Middle frontal gyrus (tissue), 1 donor: Measurements from ENCODE around the gene LRG1.

ENCODE experiments used
- DNase-seq: peaks from one replicate; pipeline ENCODE4 v3.0.0-alpha.2; 2015; ENCODE audit warnings: low spot score; ENCODE audit errors: extremely low spot score

LRG1 gene

DNA sequence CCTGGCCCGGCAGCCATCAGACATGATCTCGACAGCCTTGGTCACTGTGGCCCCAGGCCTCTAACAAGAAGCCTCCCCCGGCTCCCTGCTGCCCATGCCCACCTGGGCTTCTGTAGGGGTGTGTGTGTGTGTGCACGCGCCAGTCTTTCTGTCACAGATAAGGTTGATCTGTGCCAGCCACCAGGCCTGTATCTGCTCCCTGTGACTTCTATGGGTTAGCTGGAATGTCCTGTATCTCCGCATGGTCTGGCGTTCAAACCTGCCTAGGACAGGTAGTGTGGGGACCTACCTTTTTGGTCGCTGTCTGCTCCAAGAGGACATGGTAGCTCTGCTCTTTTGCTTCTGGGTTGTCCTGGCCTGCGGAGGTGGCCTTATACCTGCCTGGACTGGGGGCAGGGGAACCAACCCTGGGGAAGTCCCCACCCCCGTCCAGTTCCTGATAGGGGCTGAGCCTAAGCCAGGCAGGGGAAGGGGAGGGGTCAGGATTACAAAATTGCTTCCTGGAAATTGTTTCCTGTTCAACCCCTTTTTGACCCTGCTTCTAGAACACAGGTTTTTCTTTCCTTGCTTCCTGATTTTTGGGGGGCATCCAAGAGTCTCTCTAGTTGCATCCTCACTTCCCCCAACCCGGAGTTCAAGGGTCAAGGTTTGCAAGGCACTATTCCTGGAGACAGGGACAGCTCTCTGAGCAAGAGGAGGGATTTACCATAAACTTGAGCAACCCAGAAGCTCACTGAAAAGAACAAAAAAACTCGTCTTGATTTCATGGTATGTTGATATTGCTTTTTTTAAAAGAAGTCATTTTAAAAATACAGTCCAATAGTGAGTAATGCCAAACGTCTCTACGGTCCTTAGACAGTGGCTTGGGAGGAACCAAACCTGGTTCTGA, at the start of gene LRG1:
LRG1 (minus strand) TSS at position 344 of the 889 bp plus-strand sequence; CDS start at position 321, 23 bp downstream.
- DNase-seq = no peak

DNA sequence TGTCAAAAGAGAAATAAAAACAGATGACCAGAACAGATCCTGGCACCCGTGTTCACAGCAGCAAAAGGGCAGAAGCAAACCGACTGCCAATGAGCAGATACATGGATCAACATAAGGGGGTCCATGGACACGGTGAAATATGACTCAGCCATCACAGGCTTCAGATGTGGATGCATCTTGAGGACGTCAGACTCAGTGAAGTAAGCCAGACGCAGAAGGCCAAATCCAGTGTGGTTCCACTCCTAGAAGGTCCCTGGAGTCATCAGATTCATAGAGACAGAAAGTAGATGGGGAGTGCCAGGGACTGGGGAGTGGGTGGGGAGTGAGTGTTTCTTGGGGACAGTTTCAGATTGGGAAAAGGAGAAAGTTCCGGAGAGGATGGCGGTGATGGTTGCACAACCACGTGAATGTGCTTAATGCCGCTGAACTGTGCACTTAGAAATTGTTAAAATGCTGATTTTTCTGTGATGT, 48.5 kb upstream of the LRG1 start:
- no peak for DNase-seq

DNA sequence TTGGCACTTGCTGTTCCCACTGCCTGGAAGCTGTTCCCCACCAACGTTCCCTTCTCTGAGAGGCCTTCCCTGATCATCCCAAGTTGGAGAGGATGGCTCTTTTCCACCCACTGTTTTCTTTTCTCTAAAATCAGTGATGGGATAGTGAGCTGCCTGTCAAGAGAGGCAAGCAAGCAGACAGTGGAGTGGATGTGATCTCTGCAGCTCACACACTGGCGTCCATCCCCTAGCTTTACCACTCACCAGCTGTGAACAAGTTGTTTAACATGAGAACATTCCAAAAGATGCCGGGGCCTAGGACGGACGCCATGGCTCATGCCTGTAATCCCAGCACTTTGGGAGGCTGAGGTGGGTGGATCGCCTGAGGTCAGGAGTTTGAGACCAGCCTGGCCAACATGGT, 47.7 kb upstream of the LRG1 start:
- DNase-seq = no peak

DNA sequence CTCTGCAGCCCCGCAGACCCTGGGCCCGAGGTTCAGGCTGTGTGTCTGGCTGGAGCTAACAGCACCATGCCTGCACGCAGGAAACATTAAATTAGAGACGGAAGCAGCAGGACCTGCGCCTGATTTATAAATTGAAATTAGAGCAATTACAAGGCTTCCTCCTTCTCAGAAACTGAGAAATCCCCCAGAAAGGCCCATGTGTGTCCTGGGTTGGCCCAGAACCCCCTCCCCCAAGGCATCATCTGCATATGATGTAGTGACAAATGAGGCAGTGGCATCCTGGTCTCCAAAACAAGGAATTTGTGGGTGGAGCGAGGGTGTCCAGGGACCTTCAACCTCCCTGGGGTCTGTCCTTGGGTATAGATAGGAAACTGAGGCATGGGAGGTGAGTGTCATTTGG, 46.9 kb upstream of the LRG1 start:
- no peak for DNase-seq

GRCh38 chr19:4586245-4586644, 46.4 kb upstream of the LRG1 start:
- DNase-seq = no peak

- no peak for DNase-seq
These were observed 45.7 kb upstream of the LRG1 start for GRCh38 chr19:4585556-4585955.

DNA sequence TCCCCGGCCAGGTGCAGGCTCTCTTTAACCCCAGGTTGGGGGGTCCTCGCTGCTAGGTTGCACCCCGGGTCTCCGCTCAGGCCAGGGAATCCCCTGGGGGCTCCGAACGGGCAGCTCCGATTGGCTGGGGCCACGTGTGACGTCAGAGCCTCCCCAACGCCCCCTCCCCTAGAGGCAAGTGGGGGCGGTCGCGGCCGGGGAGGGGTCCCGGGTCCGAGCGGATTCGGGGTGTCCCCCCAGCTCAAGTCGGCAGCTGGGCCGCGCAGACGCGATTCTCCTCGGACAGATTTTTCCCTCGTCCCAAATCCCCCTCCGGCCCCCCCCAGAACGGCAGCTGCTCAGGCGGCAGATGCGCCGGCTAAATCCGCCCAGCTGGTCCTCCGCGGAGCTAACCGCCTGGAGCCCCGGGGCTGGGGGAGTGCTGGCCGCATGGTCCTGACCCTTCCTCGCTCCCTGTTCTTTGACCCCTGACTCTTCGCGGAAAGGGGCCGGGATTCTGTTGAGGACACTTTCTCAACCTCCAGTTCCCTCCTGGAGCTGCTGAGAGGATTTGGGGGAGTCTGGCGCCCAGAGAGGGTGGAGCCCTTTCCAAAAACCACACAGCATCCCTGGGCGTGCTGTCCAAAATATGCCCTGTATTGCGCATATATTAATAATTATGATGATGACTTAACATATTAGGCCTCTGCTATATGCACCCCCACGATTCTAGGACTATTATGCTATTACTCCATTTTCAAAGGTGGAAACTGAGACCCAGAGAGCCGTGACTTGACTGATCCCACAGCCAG, 45.0 kb upstream of the LRG1 start:
- no peak for DNase-seq

GRCh38 chr19:4583961-4584669, 44.3 kb upstream of the LRG1 start:
- no peak for DNase-seq

GRCh38 chr19:4582980-4583842, 43.4 kb upstream of the LRG1 start:
- DNase-seq = no peak

DNA sequence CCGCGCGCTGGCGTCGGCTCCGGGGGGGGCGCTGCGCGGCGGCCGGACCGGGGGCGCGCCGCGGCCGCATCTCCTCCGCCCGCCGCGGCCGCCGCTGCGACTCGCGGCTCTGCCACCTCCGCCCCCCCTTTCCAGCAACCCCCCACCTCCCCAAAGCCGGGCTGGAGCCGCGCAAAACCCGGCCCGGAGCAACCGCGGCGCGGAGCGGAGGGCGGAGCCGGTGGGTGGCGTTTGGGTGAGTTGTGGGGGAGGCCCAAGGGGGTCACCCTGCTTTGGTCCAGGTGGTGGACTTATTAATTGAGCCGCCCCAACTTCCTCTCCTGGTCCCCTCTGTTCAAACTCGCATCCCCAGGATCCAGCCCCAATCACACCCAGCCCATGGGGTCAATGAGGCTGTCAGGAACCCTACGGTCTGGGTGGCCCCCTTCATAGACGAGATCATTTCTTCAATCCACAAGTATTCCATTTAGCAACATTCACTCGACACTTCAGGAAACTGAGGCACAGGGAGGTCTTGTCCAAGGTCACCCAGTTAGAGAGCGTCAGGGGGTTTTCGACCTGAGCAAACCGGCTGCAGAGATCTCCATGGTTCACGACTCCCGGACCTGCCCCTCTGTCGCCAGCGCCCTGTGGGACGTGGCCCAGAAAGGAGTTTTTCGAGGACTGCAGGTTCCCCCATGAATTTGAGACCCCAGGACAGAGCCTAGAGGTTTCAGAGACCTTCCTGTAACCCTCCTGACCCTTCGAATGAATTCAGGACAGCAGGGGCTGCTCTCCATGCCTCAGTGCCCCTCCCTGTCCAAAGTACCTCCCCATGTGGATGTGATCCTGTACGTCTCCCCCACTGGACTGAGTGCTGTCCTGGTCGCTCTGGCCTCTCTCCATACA, 42.1 kb upstream of the LRG1 start:
- DNase-seq = peak; percentile 24

DNA sequence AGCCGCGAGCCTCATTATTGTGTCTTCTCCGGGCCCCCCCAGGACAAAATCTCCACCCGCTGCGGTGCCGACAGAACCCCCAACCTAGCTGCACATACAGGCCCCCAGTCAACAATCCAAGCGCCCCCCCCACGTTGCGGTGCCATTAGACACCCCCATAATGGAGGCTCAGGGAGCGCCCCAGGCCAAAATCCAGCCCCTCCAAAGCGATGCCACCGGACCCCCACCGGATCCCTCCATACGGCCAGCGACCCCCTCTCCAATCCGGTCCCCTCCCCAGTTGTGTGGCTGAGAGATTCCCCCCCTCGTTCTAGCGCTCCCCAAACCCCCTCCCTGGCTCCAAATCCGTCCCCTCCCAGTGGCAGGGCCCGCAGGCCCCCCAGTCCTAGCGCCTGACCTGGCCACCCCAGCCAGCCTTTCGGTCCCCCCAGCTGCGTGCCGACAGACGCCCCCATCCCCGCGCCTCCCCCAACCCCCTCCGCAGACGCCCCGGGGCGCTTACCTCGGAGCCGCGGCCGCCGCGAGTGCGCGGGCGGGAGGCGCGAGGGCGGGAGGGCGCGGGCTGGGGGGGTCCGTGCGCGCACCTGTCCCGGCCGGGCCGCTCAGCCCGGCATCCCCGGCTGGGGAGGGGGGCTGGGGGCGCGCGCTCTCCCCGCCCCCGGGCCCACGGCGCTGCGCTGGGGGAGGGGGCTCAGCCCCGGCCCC, 41.3 kb upstream of the LRG1 start:
- no peak for DNase-seq

DNA sequence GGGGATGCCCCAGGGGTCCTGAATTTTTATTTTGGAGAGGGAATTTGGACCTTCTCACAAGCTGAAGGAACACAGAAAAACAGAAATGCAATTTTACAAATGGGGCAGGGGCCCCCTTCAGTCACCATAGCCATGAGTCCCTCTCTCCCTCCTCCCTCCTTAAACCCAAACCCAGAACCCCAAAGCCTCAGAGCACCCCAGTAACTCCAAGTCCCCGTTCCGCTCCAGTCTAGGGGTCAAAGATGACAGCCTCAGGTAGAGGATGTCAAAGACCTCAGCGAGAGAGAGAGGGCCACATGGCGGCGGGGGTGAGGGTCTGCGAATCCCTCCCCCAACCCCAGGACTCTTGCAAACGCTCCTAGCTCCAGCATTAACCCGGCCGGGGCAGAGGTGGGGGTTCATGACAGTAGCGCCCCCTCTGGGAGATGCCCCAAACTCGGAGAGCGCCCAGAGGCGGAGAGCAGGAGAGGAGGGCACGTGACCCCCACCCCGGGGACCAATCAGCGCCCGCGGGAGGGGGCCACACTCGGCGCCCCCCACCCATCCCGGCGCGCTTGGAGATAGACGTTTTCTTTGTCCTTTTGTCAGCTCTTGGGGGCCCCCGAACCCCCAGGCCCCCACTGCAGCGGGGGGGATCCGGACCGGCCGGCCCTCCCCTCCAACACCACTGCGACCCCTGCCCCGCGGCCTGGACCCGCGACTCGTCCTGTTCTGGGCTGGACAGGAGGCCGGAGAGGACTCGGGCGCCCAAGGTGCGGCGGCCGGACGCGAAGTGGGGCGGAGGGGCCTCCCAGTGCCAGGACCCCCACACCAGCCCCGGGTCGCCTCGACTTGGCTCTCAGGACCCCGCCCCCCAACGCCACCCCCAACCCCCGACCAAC, 40.4 kb upstream of the LRG1 start:
- no peak for DNase-seq

DNA sequence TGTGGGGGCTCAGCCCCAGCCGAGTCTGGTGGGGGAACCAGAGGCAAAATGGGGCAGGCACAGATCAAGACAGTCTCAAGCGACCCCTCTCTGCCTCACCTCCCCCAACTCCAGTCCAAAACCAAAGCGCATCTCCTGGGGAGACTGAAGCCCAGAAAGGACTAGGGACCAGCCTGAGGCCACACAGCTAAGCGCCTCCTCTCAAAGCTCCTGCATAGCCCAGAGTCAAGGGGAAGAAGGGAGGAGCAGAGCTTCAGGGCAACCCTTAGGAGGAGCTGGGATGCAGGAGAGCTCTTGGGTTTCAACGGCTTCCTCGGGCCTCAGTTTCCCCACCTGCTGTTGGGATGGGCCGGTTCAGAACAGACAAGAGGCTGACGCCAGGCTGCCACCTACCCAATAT, 39.6 kb upstream of the LRG1 start:
- DNase-seq = no peak

DNA sequence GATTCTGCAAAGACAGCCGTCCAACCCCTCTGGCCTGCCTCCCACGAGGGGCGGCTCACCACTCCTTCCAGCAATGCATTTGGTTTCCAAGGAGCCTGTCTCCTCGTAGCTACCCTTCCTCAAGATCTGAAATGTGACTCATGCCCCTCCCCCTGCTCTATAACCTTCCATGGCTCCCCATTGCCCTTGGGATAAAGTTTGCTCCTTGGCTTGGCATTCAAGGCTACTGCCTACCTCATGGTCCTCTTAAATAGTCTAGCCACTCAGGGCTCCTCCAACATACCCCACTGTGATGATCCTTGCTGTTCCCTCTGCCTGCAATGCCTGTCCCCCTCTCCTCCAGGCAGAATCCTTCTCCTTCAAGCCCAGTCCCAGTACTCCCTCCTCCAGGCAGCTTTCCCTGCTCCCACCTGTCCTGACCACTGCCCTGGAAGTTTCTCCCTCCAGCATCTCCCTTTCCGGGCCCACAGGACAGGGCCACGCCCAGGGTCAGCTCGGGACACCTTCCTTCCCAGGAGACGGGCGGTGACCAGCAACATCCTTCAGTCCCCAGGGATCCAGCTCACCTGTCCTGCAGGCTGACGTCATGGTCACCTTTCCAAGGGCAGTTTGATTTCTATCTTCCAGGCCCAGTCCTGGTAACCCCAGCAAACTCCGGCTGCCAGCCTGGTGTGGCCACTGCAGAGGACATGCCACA, 38.9 kb upstream of the LRG1 start:
- no peak for DNase-seq

DNA sequence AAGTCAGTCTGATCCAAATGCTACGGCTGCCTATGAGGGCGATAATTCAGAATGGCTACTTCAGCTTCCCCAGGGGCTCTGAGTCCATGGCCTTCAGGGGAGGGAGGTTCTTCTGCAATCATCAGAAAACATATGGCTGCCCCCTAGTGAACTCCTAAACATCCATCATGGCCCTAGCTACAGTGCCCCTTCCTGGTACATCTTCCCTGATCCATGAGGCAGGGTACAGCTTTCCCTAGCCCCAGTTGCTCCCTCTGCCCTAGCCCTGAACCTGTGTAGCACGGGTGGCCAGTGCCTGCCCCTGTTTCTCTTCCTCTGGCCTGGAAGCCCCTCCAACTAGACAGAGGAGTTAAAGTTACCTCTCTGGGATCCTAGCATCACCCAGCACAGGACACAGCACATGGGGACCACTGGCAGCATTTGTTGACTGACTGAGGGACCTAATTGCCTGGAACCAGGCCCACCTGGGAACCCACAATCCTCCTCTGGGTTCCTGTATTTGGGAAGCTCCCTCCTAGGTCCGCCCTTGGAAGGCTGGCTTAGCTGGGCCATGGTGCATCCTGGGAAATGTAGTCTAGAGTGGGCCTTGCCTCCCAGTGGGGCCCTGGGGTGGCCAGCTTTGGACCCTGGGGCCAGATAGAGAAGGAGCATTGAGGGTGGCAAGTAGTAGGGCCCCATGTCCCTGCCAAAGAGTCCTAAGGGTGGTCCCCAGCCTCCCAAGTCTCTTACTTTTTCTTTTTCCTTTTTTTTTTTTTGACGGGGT, 37.4 kb upstream of the LRG1 start:
- no peak for DNase-seq

DNA sequence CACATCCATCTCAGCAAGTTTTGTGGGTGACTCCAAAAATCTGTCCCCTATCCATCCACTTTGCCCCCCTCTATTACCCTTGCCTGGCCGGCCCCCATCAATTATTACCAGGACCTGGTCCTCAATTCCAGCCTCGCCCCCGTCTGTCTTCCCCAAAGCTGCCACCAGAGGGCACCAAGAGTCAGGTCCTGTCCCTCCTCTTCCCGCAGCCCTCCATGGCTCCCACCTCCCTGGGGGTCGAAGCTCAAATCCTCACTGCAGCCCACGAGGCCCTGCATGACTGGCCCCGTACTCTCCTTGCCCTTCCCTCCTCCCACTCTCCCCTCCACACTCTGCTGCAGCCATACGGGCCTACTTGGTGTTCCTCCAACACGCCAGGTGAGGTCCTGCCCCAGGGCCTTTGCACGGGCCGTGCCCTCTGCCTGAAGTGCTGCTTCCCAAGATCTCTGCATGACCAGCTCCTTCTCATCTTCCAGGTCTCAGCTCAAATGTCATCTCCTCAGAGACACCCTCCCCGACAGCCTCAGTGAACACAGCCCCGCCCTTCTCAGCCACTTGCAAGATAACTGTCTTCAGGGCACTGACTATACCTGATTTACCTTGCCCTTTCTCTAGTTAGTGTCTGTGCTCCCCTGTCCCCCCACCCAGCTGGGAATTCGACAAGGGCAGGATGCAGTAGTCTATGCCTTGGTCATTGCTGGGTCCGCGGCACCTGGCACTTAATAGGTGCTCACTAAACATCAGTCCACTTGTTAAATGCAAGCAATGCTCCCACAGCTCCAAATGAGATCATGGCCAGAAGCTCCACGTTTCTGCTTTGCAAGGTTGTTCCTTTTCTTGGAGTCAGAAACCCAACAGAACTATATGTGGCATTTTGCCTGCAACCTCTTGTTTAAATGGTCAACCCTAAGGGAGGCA, 36.4 kb upstream of the LRG1 start:
- DNase-seq = no peak
